WI38 (cell line): ENCODE results near the gene CLIC4.

Experiments used
- H3K4me3 ChIP-seq: 2 replicates; pipeline ENCODE4 v1.5.1; 2011; ENCODE audit warnings: low read depth, mild to moderate bottlenecking, control low read depth, low read length
- TF ChIP-seq, protein P1 (sequence below): IDR thresholded peaks from 2 replicates; pipeline ENCODE4 v1.5.1; 2012; ENCODE audit warnings: low read depth, mild to moderate bottlenecking, control low read depth, low read length

CLIC4 gene

DNA sequence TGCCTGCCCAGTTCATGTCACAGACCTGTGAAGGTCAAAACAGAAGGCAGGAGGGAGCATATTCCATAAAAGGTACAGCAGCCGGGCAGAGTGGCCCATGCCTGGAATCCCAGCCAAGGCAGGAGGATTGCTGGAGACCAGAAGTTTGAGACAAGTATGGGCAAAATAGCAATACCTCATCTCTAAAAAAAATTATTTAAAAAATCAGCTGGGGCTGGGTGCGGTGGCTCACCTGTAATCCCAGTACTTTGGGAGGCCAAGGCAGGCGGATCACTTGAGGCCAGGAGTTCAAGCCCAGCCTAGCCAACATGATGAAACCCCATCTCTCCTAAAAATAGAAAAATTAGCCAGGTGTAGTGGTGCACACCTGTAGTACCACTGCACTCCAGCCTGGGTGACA, 120.3 kb downstream of the CLIC4 start:
- H3K4me3 ChIP-seq: no peak overlapping the region
- TF ChIP-seq, protein P1, sequence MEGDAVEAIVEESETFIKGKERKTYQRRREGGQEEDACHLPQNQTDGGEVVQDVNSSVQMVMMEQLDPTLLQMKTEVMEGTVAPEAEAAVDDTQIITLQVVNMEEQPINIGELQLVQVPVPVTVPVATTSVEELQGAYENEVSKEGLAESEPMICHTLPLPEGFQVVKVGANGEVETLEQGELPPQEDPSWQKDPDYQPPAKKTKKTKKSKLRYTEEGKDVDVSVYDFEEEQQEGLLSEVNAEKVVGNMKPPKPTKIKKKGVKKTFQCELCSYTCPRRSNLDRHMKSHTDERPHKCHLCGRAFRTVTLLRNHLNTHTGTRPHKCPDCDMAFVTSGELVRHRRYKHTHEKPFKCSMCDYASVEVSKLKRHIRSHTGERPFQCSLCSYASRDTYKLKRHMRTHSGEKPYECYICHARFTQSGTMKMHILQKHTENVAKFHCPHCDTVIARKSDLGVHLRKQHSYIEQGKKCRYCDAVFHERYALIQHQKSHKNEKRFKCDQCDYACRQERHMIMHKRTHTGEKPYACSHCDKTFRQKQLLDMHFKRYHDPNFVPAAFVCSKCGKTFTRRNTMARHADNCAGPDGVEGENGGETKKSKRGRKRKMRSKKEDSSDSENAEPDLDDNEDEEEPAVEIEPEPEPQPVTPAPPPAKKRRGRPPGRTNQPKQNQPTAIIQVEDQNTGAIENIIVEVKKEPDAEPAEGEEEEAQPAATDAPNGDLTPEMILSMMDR: no peak

DNA sequence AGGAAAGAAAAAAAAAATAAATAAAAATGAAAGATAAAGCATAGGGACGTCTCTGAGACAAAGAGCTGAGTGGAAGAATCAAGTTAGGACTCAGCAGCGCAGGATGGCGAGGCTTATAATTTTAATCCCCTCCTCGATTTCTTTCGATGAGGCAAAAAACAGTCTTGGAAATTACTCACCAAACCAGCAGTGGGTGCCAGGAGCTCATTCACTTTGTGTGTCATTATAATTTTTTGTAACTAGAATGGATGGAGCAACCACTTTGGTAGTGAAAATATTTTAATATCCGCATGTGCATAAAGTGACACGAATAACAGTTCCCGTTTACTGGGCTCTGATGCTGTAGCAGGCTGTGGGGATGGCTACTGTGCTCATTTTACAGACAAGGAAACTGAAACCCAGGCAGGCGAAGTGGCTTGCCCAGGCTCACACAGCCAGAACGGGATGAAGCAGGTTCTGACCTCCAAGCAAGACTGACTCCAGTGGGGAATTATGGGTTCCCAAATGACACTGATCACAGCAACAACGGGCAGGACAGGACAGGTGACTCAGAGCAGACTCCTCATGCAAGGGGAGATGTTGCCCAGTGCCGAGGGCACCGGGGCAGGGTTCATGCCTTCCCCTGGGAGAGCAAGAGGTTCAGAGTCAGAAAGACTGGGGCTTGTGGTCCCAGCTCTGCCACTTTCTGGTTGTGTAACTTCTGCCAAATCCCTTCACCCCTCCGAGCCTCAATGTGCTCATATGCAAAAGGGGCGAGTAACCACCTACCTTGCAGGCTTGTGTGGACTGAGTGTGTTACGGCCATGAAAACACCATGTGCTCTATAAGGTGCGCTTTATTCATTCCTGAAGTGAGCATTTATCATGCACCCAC, 121.2 kb downstream of the CLIC4 start:
- no peak overlapping the region for H3K4me3 ChIP-seq
- TF ChIP-seq, protein P1: no peak

DNA sequence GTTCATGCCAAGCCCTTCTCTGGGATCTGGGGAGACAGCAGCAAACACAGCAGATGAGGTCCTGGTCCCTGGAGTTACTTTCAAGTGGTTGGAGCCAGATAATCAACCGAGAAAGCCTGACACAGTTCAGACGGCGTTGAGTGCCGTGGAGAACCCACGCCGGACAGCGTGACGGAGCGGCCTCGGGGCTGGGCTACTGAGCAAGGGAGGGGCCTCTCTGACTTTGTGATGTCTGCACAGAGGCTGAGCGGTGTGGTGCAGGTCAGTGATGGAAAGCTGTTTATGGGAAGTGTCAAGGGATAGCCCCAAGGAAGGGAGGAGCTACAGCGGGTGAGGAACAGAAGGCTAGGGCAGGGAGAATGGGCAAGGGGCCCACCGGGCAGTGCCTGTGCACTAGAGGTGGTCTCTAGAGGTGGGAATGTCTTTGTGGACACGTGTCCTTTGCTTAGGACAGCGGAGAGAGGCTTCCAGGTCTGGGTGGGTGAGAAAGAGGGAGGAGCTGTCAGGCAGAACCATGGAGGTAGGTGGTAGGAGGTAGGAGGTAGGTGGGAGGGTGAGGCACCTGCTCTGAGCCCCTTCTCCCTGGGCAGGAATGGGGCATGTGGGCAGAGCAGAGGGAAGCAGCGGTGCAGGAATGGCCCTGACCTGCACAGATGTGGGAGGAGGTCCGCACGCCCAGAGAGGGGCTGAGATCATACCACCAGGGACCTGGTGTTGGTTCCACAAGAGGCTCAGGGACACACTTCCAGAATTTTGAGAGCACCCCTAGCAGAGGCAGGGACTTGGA, 122.0 kb downstream of the CLIC4 start:
- H3K4me3 ChIP-seq: no peak overlapping the region
- TF ChIP-seq, protein P1: no peak

DNA sequence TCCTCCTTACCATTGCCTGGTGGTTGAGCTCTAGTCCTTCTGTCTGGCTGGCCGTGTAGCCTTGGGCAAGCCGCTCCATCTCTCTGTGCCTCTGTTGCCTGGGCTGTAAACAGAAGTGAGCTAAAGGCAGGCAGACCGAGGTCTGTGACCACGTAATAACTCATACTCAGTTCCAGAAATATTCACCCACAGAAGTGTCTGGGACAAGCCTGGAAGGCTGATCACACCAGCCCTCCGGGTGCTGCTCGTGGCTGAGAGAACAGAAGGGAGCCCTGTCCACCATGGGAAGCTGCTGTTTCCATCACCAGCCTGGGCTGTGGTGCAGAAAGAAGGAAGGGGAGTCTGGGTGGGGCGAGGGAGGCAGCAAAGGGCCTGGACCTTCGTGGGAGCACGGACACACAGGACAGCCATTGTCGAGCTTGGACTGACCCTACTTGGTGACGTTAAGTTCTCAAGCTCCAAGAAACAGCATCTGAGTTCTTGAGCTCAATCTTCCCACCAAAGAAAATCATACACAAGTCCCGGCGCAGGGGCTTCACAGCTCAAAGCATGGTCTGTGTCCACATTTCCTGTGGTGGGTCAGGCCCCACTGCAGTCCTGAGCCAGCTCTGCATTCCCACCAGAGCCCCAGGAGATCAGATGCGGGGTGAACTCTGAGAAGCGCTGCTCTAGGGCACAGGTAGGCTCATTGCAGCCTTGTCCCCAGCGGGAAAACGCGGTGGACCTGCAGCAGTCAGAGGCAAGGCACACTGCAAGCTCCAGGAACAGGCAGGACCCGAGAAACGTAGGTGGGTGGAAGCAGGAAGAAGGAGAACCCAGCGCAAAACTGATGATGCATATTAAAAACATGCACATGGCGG, 123.0 kb downstream of the CLIC4 start:
- H3K4me3 ChIP-seq: no peak overlapping the region

DNA sequence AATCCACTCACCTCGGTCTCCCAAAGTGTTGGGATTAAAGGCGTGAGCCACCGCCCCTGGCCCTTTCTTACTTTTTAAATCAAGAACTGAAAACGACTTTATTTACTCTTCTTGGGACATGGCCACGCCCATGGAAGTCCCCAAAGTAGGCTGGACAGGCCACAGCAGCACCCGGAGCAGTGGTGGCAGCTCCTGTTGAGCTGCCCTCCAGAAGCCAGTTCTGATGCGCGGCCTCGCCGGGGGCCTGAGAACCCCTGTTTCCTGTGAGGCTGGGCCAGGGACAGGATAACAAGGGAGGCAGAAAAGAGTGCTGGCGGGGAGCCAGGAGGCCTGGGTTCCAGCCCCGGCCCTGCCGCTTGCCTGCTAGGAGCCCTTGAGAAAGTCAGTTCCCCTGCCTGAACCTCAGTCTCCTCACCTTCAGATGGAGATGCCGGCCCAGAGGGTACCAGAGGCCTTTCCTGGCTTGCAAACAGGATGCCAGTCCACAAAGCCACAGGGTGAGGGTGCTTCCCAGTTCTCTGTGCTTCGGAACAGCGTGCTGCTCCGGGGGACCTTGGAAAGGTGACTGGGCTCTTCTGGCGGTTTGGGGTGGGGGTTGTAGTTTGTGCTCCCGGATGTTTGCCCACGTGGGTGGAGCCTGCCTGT, 125.4 kb downstream of the CLIC4 start:
- TF ChIP-seq, protein P1: no peak
- no peak overlapping the region for H3K4me3 ChIP-seq

More for the DNA sequence above, 123.0 kb downstream of the CLIC4 start:
- TF ChIP-seq, protein P1: no peak

DNA sequence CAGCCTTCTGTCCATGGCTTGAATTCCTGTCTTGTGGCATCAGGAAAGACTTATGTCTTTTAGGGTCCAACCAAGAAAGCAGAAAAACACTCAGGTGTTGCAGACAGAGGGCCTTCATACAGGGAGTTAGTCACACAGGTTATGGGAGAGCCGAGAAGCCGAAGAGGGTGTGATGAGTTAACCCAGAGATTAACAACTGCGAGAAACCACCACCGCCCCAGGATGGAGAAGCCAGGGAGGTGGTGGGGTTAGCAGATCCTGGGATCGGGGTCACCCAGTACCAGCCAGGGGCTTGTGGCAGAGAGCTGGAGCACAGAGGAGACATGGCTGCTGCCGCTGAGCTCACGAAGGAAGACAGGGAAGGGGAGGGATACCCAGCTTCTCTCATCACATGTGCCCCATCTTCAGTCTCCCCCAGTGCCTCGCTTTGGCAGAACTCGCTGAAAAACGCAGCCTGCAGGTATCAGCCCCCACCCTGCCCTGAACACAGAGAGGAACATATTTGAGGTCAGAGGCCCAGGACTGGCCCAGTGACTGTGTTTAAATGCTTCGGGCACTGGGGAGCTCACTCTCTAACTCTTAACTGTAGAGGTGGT, 126.2 kb downstream of the CLIC4 start:
- H3K4me3 ChIP-seq: no peak overlapping the region
- TF ChIP-seq, protein P1: no peak
